A673 (cell line): ENCODE measurements around the gene MAPK8IP3. TPM values are rescaled to one million over a fixed set of nuclear protein-coding genes. Genes with fewer than 3 reads are reported as not detected.
A peak's percentile ranks its signal among the peaks of the same experiment; 100 is the strongest.

Experiments
- BruUV-seq: library from RNA; stranded (reverse); fragments of 400-500 nt; replicated peaks from 2 replicates; lab custom pipeline; 2021; lab: Mats Ljungman, UMichigan
- CTCF ChIA-PET: fragments of 300-600 bp; sonication (Branson Sonifier 250); formaldehyde crosslinking; loops from one replicate; lab custom pipeline; 2022; ENCODE audit warnings: antibody characterized with exemption; lab: Charles Lee
- POLR2A ChIA-PET: fragments of 300-600 bp; sonication (Branson Sonifier 250); formaldehyde crosslinking; loops from one replicate; lab custom pipeline; 2022; ENCODE audit warnings: antibody characterized with exemption; ENCODE audit not compliant: low non-redundant PET; lab: Charles Lee
- DNase-seq: peaks from one replicate; pipeline ENCODE4 v3.0.0-alpha.2; 2015; ENCODE audit warnings: low spot score
- H3K27ac ChIP-seq: fragments of 200-600 bp; sonication (generic); 2 replicates; pipeline ENCODE4 v1.5.1; 2016; ENCODE audit warnings: mixed run types, low read depth, mild to moderate bottlenecking, mixed read lengths, antibody characterized with exemption, low read length; ENCODE audit not compliant: poor library complexity, severe bottlenecking
- H3K27me3 ChIP-seq: fragments of 200-600 bp; sonication (generic); replicated peaks from 2 replicates; pipeline ENCODE4 v1.6.1; 2017; ENCODE audit warnings: mixed run types, low read depth, mild to moderate bottlenecking, mixed read lengths, antibody characterized with exemption, low read length; ENCODE audit not compliant: insufficient read depth, poor library complexity
- H3K36me3 ChIP-seq: fragments of 200-600 bp; sonication (generic); 2 replicates; pipeline ENCODE4 v1.6.1; 2016; ENCODE audit warnings: mixed run types, mild to moderate bottlenecking, mixed read lengths, antibody characterized with exemption, low read length; ENCODE audit not compliant: insufficient read depth, poor library complexity, severe bottlenecking
- H3K4me1 ChIP-seq: fragments of 200-600 bp; sonication (generic); 2 replicates; pipeline ENCODE4 v1.6.1; 2017; ENCODE audit warnings: mixed run types, mild to moderate bottlenecking, mixed read lengths, antibody characterized with exemption, low read length; ENCODE audit not compliant: insufficient read depth, poor library complexity, severe bottlenecking
- H3K4me3 ChIP-seq: fragments of 200-600 bp; sonication (generic); 2 replicates; pipeline ENCODE4 v1.5.1; 2016; ENCODE audit warnings: low read depth, mixed run types, mild to moderate bottlenecking, mixed read lengths, low read length; ENCODE audit not compliant: poor library complexity, severe bottlenecking
- H3K9me3 ChIP-seq: fragments of 200-600 bp; sonication (generic); 2 replicates; pipeline ENCODE4 v1.6.1; 2016; ENCODE audit warnings: mixed run types, low read depth, mild to moderate bottlenecking, mixed read lengths, antibody characterized with exemption, low read length; ENCODE audit not compliant: poor library complexity, severe bottlenecking
- EZH2 ChIP-seq: fragments of 200-600 bp; sonication (generic); IDR thresholded peaks from 2 replicates; pipeline ENCODE4 v1.6.1; 2017; ENCODE audit warnings: borderline replicate concordance, low read depth, mild to moderate bottlenecking, mixed read lengths, antibody characterized with exemption, low read length; ENCODE audit not compliant: poor library complexity, severe bottlenecking
- intact Hi-C: fragments of 100-400 bp; cut with micrococcal nuclease; formaldehyde crosslinking; loops from one replicate; pipeline ENCODE4 v1.10.0; 2022; ENCODE audit not compliant: unreplicated experiment
- total RNA-seq: library from RNA; stranded (reverse); gene quantifications from 2 replicates; pipeline ENCODE4 v1.2.3, GENCODE V29; 2021
- TF ChIP-seq, protein P1 (sequence below): fragments of 300-800, 200-600 bp; sonication (generic); conservative IDR thresholded peaks from 2 replicates; pipeline ENCODE4 v1.5.1; 2017; ENCODE audit warnings: low read depth, mild to moderate bottlenecking, antibody characterized with exemption, low read length, moderate library complexity, mixed read lengths

Gene MAPK8IP3
- total RNA-seq, 1 experiment from 2014 or later = 69.2 TPM

- ChIA-PET CTCF (interaction anchor here (2.3 kb wide), 1 partner anchor 15 kb away, joined by 10 read pairs; the partner anchor contains the start of gene MAPK8IP3), POLR2A (no interaction called here)
Measured at GRCh38 chr16:1690810-1691209, 15.2 kb upstream of the MAPK8IP3 start.

DNA sequence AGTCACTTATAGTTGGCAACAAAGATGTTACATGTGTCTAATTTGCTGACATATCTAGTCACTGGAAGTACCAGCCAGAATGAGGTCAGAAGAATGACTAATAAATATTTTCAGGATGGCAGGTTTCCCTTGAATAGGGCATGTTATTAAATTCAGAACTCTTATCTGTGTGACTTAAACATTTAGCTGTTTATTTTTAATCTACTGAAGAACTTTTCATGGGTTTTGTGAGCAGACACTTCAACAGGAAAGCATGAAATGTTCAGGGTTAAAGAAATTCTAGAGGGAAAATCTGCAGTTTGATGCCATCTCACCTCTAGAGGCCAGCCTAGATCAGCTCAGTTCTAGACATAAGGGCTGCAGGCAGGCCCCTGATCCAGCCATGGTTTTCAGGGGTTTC is 14.7 kb upstream of the MAPK8IP3 start:
- CTCF ChIA-PET = interaction anchor here (2.3 kb wide), 1 partner anchor 15 kb away, joined by 10 read pairs; the partner anchor contains the start of gene MAPK8IP3
- no TSS peak for BruUV-seq
- TF ChIP-seq, protein P1, sequence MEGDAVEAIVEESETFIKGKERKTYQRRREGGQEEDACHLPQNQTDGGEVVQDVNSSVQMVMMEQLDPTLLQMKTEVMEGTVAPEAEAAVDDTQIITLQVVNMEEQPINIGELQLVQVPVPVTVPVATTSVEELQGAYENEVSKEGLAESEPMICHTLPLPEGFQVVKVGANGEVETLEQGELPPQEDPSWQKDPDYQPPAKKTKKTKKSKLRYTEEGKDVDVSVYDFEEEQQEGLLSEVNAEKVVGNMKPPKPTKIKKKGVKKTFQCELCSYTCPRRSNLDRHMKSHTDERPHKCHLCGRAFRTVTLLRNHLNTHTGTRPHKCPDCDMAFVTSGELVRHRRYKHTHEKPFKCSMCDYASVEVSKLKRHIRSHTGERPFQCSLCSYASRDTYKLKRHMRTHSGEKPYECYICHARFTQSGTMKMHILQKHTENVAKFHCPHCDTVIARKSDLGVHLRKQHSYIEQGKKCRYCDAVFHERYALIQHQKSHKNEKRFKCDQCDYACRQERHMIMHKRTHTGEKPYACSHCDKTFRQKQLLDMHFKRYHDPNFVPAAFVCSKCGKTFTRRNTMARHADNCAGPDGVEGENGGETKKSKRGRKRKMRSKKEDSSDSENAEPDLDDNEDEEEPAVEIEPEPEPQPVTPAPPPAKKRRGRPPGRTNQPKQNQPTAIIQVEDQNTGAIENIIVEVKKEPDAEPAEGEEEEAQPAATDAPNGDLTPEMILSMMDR = no peak
- TF ChIP-seq EZH2 = no peak
- no peaks in the 10 kb centered on the region for H3K27me3 ChIP-seq
- H3K36me3 ChIP-seq = peaks cover 90% of the 10 kb centered on the region
- POLR2A ChIA-PET = no interaction called here
- no peak for DNase-seq
- H3K4me3 ChIP-seq = no peak overlapping the region
- H3K27ac ChIP-seq = no peak overlapping the region
- no peaks in the 10 kb centered on the region for H3K4me1 ChIP-seq
- intact Hi-C loops = no loop called here
- H3K9me3 ChIP-seq = no peaks in the 10 kb centered on the region

More at GRCh38 chr16:1690810-1691209, 15.2 kb upstream of the MAPK8IP3 start:
- Histone ChIP-seq H3K27ac (no peak overlapping the region), H3K4me3 (no peak overlapping the region), H3K4me1 (no peaks in the 10 kb centered on the region), H3K27me3 (no peaks in the 10 kb centered on the region), H3K9me3 (no peaks in the 10 kb centered on the region), H3K36me3 (peaks cover 90% of the 10 kb centered on the region)
- intact Hi-C loops = no loop called here
- TF ChIP-seq EZH2 = no peak
- TF ChIP-seq, protein P1 = no peak
- DNase-seq = no peak
- no TSS peak for BruUV-seq

GRCh38 chr16:1691956-1692355 is 14.0 kb upstream of the MAPK8IP3 start:
- Histone ChIP-seq H3K27ac (no peak overlapping the region), H3K4me3 (no peak overlapping the region), H3K27me3 (no peaks in the 10 kb centered on the region), H3K36me3 (peaks cover 91% of the 10 kb centered on the region), H3K4me1 (no peaks in the 10 kb centered on the region), H3K9me3 (no peaks in the 10 kb centered on the region)
- POLR2A ChIA-PET = no interaction called here
- TF ChIP-seq EZH2 = no peak
- TF ChIP-seq, protein P1 = no peak
- peak; percentile 35 for DNase-seq
- CTCF ChIA-PET = interaction anchor here (2.3 kb wide), 1 partner anchor 14 kb away, joined by 10 read pairs; the partner anchor contains the start of gene MAPK8IP3
- no TSS peak for BruUV-seq
- intact Hi-C loops = no loop called here
